A673 (cell line): ENCODE measurements around the gene TMEM178B.

ENCODE experiments used
- CTCF ChIP-seq: fragments of 300-800, 200-600 bp; sonication (generic); conservative IDR thresholded peaks from 2 replicates; pipeline ENCODE4 v1.5.1; 2017; ENCODE audit warnings: low read depth, mild to moderate bottlenecking, antibody characterized with exemption, low read length, moderate library complexity, mixed read lengths
- EZH2 ChIP-seq: fragments of 200-600 bp; sonication (generic); IDR thresholded peaks from 2 replicates; pipeline ENCODE4 v1.6.1; 2017; ENCODE audit warnings: borderline replicate concordance, low read depth, mild to moderate bottlenecking, mixed read lengths, antibody characterized with exemption, low read length; ENCODE audit not compliant: poor library complexity, severe bottlenecking

- TF ChIP-seq CTCF (no peak), EZH2 (no peak)
These were observed 304.0 kb downstream of the TMEM178B start for GRCh38 chr7:141377906-141378305.
